Epidermal melanocyte (primary cell): ENCODE results near the gene COMMD10.

ENCODE experiments used
- DNase-seq: peaks from one replicate; pipeline ENCODE4 v3.0.0; 2011; ENCODE audit warnings: low spot score; ENCODE audit not compliant: insufficient read length

Gene COMMD10

DNA sequence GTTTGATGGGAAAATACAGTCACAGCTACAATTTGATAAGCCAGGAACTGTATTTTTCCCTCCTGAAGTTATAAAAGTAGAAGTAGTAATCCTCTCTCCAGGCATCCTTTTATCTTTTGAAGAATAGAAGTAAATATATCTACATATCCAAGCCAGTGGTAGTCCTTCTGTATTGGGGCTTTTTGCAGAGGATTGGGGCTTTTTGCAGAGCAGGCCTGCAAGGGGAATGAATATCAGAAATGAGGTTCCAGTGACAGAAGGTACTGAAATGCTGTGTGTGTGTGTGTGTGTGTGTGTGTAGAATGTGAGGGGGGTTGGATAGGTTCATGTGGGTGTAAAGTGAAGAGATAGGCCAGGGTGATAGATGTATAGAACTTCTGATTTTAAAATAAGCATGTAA is 127.4 kb downstream of the COMMD10 start:
- DNase-seq = no peak

DNA sequence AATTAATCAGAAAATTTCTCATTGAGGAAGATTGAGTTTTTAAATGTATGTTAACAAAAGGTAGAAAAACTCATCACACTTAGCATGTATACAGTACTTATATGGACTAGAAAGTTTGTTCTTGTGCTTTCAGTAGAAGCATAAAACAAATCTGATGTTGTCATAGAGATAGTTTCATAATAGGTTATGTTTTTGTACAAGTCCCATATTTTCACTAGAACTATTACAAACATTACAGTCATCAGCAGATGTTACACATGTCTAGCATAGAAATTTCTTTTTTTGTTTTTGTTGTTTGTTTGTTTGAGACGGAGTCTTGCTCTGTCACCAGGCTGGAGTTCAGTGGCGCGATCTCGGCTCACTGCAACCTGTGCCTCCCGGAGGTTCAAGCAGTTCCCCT is 131.4 kb downstream of the COMMD10 start:
- no peak for DNase-seq

DNA sequence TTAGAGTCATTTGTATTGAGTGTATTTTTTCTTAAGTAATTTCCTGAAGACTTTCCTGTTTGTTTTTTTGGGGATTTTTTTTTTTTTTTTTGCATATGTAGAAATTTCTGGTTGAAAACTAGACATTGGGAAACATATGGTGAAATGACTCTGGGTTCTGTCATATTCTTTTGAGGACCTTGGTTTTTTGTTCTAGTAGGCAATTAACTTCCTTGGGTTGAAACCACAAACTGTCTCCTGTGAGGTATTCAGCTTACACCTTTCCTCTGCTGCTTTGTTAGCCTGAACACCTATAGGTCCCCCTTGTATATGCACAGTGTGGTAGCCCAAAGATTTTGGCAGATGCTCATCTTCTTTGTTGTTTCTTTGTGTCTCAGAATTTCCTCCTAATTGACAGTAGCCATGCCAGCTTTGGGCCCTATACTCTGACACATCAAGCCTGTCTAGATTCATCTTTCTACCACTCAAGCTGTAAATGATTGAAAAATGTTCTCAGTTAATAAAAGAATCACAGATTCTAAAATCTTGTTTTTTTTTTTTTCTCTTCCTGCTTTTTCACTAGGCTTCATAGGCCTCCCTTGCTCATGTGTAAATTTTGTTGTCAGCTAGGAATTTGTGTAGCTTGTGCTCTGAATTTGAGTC is 140.6 kb downstream of the COMMD10 start:
- no peak for DNase-seq

DNA sequence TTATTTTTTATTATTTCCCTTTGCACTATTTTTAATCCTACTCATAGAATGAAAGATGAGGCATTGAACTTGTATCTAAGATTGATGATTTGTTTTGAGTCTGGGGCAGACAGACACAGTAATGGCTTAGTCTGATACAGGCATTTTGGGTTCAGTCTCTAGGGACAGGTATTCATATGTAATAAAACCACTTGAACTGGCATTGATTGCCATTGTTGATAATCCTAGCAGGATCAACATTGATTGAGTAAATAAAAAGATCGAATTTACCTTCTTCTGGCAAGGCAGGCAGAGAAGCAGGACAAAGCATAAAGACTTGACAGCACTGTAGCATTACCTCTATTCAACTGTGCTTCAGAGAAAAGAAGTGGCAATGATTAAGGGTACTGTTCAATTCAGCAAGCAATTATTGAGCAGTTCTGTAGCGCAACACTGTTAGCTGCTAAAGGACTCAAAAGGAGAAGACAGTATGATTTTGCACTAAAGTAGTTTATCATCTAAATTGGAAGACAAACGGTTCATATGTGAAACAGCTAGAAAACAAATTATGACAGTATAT is 144.4 kb downstream of the COMMD10 start:
- no peak for DNase-seq

DNA sequence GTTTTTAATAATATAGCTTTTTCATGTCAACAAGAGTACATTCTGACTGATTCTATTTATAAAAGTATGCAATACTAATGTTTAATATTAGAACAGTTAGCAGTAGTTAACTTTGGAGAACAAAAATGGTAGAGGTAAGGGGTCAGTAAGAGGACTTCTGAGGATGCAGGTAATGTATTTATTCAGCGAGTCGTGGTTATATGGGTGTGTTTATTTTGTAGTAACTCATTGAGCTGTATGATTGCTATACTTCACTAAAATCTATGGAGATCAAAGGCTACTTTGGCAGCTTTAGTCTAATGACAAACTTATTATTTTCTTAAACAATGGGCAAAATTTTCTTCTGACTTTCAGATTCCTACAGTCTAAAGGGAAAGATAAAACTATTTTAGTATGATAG is 146.5 kb downstream of the COMMD10 start:
- no peak for DNase-seq

DNA sequence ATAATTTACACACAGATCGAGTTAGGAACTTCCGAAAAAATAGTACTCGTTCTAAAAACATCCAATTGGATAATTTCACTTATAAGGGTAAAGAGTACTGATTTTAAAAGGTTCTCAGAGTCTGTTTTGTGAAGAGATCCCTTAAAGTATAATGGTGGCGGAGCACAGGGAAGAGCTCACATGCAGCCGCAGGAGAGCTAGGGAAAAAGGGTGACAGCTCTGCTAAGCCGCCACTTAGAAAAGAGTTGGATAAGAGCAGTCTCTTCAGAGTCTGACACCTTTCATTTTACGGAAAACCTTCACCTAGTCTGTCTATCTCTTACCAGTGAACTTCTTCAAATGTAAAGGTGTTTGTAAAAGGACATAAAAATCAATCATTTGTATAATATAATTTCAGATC is 149.9 kb downstream of the COMMD10 start:
- DNase-seq = no peak

DNA sequence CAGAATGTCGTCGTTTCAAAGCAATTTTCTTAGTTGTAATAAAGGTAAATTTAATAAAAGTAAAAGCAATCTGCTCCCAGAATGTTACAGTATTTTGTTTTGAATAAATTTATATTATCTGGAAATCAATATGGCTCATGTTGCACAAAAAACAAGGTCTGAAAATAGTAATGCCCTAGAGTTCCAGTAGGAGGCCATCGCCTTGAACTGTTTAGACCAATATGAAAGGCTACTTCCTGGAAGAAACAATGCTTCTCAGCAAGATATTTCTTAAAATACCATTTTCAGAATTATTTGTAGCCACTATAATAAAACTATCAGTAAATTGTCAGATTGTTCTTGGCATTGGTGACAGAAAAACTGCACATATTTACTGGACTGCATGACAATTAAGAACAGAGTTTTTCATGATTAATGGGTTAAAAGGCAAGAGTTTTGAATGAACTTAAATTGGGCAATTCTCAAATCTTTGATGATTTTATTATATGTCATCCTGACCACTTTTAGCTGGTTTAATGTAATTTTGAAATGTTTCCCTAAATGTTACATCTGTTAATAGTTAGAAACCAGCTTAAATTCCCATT is 153.2 kb downstream of the COMMD10 start:
- DNase-seq = no peak

DNA sequence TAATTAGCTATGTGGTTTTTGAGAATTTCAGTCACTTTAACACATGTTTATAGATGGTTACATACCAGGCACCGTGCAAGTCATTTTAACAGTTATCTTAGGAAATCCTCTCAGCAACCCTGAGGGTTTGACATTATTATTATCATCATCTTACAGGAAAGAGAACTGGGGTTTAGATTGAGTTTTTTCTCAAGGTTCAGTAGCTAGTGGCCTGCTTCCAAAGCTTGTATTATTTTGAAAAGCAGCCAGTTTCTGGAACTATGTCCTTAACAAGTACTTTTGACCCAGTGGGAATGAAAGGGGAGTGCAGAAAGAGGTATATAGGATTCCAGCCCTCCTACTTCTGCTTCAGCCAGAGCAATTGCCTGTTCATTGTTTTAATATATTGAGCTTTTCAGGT is 157.5 kb downstream of the COMMD10 start:
- no peak for DNase-seq

DNA sequence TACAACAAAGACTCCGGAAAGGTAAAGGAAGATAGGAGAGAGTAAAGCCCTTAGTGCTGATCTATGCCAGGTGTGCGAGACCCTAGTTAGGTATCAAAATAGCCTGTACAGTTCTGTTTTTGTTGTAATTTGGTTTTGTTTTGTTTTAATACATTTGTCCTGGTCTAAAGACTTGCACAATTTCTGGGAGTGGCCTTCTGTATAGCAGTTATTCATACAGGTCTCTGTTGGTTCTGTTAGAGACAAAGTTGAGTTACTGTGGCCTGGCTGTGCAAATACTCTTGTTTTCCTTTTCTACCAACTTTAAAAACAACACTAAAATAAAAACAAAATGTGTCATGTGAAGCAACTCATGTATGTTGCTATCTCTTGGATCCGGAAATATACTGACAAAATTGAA is 163.6 kb downstream of the COMMD10 start:
- DNase-seq = no peak

DNA sequence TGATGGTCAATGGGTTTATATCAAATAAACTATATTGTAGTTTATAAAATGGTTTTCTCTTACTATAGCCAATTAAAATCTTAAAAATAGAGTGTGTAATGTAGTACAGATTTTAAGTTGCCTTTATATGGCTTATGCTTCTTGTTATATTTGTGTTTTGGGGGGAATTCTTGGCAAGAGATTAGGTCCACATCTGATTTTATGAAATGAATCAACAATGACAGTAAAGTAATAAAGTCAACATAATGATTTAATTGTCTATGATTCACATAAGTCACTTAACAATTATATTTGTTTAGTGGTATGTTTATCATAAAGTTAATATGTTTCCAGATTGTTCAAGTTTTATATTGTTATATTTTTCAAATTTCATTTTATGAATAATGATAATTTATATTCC is 164.8 kb downstream of the COMMD10 start:
- DNase-seq = no peak

DNA sequence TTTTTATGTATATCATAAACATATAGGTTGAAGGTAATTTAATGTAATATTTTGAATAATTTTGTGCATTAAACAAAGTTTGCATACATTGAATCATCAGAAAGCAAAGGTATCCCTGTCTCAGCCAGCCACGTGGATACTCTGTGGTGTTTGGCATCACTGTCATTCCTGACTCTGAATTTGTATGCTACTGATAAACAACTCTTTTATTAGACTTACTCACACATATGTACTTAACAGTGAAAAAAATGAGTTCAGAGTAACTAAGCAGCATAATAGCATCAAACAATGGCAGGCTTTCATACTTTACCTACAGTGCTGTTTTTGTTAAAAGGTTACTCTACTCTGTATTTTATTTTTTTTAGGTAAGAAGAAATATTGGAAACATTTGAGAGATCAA is 171.9 kb downstream of the COMMD10 start:
- DNase-seq = no peak

DNA sequence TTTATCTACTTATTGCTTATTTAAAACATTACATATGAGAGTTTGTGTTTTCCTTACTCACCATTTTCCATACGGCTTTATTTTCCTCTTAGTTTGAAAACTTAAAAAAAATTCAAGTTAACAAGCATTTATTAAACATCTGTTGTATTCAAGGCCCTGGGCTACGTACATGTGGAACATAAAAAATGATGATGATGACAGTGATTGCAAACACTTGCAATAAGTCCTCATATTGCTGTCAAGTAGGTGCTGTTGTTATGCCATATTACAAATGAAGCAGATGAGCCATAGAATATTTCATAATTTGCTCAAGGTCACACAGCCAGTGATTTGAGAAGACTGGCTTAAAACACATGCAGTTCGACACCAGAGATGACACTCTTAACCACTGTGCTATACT is 180.6 kb downstream of the COMMD10 start:
- no peak for DNase-seq

DNA sequence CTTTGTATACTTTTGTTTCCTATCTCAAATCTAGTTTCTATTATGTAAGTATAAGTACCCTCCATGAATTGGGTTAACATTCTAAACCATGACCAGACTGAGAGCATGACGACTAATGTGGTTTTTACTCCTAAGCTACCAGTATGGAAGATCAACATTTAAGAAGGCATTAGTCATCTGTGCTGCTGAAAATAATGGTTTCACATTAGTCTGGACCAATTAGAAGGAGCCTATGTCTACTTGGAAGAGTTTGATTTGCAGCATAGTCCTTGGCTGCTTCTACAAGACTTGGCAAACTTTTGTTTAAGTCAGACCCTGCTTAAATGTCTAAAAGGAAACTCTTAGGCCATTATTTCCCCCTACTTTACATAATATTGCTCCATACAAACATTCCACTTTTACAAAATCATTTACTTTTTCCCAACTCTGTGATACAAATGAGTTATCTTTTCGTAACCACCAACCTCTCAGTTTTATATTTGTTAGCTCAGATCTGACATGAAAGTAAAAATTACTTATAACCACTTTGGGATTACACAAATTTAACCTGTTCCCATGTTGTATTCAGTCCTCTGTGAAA is 186.7 kb downstream of the COMMD10 start:
- no peak for DNase-seq

DNA sequence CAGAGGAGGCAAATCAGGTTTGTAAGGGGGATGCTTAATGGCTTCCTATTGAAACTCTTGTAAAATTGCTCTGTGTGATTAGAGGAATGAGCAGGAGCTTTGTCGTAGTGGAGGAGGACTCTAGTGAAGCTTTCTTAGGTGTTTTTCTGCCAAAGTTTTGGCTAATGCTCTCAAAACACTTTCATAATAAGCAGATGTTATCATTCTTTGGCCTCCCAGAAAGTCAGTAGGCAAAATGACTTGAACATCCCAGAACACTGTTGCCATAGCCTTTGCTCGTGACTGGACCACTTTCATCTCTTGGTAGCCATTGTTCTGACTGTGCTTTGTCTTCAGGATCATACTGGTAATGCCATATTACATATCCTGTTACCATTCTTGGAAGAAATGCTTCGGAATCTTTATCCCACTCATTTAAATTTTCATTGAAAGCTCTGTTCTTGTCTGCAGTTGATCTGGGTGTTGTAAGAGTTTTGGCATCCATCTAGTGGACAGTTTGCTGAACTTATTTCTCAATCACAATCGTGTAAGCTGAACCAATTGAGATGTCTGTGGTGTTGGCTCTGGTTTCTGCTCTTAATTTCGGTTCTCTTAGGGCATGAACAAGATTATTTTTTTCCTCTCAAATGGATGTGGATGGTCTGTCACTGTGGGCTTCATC is 187.6 kb downstream of the COMMD10 start:
- no peak for DNase-seq

DNA sequence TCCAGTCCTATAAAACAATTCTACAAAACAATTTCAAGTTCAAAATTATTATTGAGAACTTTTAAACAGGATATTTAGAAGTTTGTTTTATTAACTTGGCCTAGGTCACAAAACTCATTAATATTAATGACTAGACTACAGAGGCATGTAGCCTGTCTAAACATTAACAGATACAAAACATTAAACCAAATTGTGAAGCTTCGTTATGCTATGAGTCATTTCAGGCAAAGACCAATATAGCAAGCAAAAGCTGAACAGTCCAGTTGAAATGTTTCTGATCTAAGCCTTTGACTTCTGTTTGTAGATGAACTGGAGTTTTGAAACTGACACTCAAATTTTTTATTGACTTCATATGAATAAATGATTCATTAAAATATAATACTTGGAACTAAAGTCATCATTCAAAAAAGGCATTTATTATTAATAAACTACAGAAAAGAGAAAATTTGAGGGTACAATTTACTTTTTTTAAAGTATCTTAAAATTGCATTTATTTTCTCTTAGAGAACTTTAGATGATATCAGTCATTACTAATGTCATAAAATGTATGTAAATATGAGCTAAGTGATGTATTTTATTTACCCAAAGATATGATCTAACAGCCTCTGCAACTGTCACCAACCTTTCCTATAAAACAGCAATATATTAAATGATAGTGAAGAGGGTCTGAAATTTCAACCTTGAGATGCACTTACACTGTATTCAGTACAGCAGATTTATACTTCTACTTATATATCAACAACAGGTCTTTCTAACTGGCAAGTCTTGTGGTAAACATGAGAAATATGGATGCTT is 188.8 kb downstream of the COMMD10 start:
- no peak for DNase-seq

DNA sequence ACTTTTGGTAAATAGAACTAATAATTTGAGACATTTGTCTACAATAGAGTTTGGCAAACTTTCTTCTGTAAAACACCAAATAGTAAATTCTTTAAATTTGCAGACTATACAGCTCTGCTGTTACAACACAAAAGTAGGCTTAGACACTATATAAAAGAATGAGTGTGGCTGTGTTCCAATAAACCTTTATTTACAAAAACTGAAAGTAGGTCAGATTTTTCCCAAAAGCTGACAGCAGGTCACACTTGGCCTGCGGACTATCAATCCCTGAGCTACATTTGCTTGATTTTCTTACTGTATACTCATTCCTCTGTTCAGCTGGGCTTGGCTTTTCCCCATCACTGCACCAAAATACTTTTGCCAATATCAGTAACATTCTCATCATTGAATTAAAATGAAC is 189.4 kb downstream of the COMMD10 start:
- DNase-seq = no peak

DNA sequence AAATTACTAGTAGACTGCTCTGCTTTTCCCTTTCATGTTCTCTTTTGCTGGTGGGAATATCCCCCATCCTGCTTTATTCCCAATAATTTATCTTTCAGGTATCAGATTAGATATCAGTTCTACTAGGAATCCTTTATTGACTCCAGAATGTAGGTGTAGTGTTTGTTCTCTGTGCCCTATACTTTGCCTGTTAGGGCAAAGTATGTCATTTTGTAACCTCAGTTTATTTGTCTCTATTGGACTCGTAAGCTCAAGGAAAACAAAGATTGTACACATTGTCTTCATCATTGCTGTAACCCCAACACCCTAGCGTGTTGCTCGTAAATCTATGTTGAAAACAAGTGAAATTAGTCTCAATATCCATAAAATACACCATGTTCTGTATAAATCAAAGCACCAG is 190.5 kb downstream of the COMMD10 start:
- no peak for DNase-seq

DNA sequence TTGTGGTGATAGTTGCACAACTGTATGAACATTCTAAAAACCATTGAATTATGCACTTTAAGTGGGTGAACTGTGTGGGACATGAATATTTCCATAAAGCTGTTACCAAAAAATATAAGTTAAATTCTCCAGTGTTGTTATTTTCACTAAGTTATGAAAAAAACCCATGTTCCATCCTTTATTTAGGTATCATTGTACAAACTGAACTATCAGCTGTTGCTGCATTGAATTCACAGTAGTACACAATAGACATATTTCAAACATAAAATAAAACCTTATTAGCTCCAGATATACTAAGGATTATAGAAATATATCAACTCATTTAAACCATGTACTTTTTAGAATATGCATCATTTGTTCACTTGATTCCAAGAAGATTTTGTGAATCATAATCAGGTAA is 192.1 kb downstream of the COMMD10 start:
- no peak for DNase-seq

DNA sequence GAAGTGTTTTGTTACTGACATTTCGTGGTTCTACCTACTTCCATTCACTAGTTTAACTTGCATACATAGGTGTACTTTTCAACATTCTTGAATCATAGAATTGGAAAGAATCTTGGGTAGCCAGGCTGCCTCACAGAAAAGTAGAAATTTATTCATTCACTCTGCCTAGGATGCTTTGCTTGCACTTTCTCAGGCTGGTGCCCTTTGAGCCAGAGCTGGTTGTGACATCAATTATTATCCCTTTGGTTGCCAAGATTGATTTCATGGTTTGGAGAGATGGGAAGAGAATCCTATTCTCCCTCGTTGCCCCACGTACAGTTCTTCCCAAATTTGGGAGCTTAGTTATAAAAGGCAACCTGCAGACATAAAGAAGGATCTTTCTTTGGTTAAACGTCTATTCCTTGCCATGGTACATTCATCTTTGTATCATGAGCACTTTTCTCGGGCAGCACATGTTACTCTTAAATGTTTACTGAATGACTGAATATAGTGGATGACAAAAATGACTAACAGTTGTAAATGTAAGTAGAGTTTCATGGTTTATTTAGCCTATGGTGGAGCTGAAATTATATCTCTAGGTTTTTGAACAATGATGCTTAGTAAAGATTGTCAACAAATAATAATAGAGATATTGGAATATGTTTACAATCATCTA is 195.5 kb downstream of the COMMD10 start:
- no peak for DNase-seq

DNA sequence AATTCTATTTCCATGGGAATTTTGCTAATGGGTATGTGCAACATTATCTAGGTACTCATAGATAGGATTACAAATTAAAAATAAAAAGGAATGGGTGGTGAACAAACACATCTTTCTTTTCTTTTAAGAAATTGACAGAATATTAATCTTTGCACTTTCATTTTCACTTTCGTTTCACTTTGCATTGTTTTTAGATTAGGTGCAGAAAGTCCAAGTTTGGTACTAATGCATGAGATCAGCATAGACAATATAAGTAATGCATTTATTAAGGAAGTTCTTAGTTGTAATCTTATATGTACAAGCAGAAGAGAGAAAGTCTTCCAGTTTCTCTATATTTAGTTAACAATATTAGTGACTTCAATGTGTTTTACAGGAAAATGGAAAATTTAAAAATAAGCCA is 196.5 kb downstream of the COMMD10 start:
- DNase-seq = no peak

DNA sequence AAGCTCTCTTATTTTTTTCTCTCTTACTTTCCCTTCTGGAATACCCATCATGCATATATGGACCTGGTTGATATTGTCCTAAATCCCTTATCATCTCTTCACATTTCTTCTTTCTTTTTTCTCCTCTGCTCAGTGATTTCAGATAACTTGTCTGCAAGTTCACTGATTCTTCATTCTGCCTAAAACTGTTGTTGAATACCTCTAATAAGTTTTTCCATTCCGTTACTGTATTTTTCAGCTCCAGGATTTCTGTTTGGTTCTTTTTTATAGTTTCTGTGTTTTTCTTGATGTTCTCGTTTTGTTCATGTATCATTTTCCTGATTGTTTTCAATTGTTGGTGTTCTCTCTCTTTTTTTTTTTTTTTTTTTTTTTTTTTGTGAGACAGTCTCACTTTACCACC is 203.7 kb downstream of the COMMD10 start:
- no peak for DNase-seq
